OCI-LY3 (cell line): Measurements from ENCODE around the gene PPIB.

Experiments
- EZH2phosphoT487 ChIP-seq: fragments of 200-600 bp; shearing (Covaris generic); IDR thresholded peaks from 2 replicates; pipeline ENCODE4 v1.6.1; 2018; ENCODE audit warnings: antibody characterized with exemption, mixed run types, low read depth
- TF ChIP-seq, protein P1 (sequence below): fragments of 200-600, 300-600 bp; sonication (generic); IDR thresholded peaks from 2 replicates; pipeline ENCODE4 v1.5.1; 2014; ENCODE audit warnings: antibody characterized with exemption, low read length, low read depth

DNA sequence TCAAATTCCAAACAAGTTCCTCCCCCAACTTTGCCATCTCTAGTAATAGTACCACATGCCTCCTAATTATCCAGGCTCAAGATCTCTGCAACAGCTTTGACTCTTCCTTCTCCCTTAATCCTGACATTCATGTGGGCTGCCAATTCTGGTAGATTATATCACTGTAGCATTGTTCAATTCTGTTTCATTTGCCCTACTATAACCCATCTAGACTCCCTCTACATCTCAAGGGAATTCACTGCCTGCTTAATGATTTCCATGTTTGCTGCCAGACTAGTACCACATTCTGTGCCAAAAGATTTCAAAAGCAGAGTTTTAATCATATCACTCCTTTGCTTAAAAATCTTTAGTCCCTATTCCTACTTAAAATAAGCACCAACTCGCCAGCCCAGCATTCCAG lies 34.6 kb upstream of the PPIB start:
- TF ChIP-seq, protein P1, sequence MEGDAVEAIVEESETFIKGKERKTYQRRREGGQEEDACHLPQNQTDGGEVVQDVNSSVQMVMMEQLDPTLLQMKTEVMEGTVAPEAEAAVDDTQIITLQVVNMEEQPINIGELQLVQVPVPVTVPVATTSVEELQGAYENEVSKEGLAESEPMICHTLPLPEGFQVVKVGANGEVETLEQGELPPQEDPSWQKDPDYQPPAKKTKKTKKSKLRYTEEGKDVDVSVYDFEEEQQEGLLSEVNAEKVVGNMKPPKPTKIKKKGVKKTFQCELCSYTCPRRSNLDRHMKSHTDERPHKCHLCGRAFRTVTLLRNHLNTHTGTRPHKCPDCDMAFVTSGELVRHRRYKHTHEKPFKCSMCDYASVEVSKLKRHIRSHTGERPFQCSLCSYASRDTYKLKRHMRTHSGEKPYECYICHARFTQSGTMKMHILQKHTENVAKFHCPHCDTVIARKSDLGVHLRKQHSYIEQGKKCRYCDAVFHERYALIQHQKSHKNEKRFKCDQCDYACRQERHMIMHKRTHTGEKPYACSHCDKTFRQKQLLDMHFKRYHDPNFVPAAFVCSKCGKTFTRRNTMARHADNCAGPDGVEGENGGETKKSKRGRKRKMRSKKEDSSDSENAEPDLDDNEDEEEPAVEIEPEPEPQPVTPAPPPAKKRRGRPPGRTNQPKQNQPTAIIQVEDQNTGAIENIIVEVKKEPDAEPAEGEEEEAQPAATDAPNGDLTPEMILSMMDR, result no peak
- TF ChIP-seq EZH2phosphoT487, result no peak
